MCF 10A (cell line): ENCODE data around the gene CDK19. TPM values are rescaled to one million over a fixed set of nuclear protein-coding genes. Genes with fewer than 3 reads are reported as not detected.

Experiments used
- BruUV-seq: library from RNA; stranded (reverse); fragments of 400-500 nt; replicated peaks from 2 replicates; lab custom pipeline; 2021; lab: Mats Ljungman, UMichigan
- CTCF ChIA-PET: fragments of 300-600 bp; sonication (Branson Sonifier 250); formaldehyde crosslinking; extraction: SDS; loops from one replicate; lab custom pipeline; 2021; ENCODE audit warnings: antibody characterized with exemption, inconsistent platforms; lab: Yijun Ruan, JAX
- POLR2A ChIA-PET: fragments of 300-600, 350-650 bp; sonication (Branson Sonifier 250); formaldehyde crosslinking; extraction: SDS; loops from one replicate; lab custom pipeline; 2020; ENCODE audit warnings: antibody characterized with exemption, inconsistent platforms; lab: Yijun Ruan, JAX
- DNase-seq: peaks from one replicate; pipeline ENCODE4 v3.0.0-alpha.2; 2018; ENCODE audit not compliant: unreplicated experiment
- H3K27ac Mint-ChIP-seq: one replicate; pipeline ENCODE4 v1.8.0; 2022; ENCODE audit warnings: mild to moderate bottlenecking, low read depth, mixed read lengths; ENCODE audit not compliant: unreplicated experiment
- H3K27me3 Mint-ChIP-seq: one replicate; pipeline ENCODE4 v1.8.0; 2022; ENCODE audit warnings: mixed read lengths; ENCODE audit not compliant: insufficient read depth, unreplicated experiment
- H3K36me3 Mint-ChIP-seq: one replicate; pipeline ENCODE4 v1.8.0; 2022; ENCODE audit warnings: mild to moderate bottlenecking, moderate library complexity, mixed read lengths; ENCODE audit not compliant: insufficient read depth, unreplicated experiment
- H3K4me1 Mint-ChIP-seq: one replicate; pipeline ENCODE4 v1.8.0; 2022; ENCODE audit warnings: mixed read lengths; ENCODE audit not compliant: insufficient read depth, unreplicated experiment
- H3K4me3 Mint-ChIP-seq: one replicate; pipeline ENCODE4 v1.8.0; 2022; ENCODE audit warnings: mild to moderate bottlenecking, moderate library complexity, mixed read lengths; ENCODE audit not compliant: unreplicated experiment
- H3K9me3 Mint-ChIP-seq: one replicate; pipeline ENCODE4 v1.8.0; 2022; ENCODE audit warnings: mixed read lengths; ENCODE audit not compliant: unreplicated experiment
- CTCF ChIP-seq: fragments of 200-600 bp; IDR thresholded peaks from one replicate; pipeline ENCODE4 v1.8.0; 2022; ENCODE audit warnings: antibody characterized with exemption, mild to moderate bottlenecking; ENCODE audit not compliant: unreplicated experiment
- intact Hi-C: fragments of 100-400 bp; cut with micrococcal nuclease; formaldehyde crosslinking; loops from 2 replicates; pipeline ENCODE4 v1.14.1; 2022
- total RNA-seq: library from RNA; stranded (reverse); gene quantifications from 2 replicates; pipeline ENCODE4 v1.2.3, GENCODE V29; 2022

The CDK19 gene
- total RNA-seq, 1 experiment from 2014 or later, result 10.2 TPM

GRCh38 chr6:110633731-110634213 lies 181.5 kb downstream of the CDK19 start:
- no peak for TF ChIP-seq CTCF
- Mint-ChIP-seq H3K27me3 (no peaks in the 10 kb centered on the region), H3K27ac (no peak overlapping the region), H3K9me3 (no peaks in the 10 kb centered on the region), H3K4me1 (no peaks in the 10 kb centered on the region), H3K4me3 (no peak overlapping the region), H3K36me3 (no peaks in the 10 kb centered on the region)
- POLR2A ChIA-PET, result no interaction called here
- CTCF ChIA-PET, result interaction anchor here (0.5 to 0.6 kb wide), 2 partner anchors 94 to 356 kb away, joined by 3 to 4 read pairs; no protein-coding TSS in a partner anchor
- DNase-seq, result no peak
- intact Hi-C loops, result no loop called here
- BruUV-seq, result no TSS peak

- H3K4me3 Mint-ChIP-seq, result no peak overlapping the region
- intact Hi-C loops, result no loop called here
- no peak for TF ChIP-seq CTCF
- ChIA-PET POLR2A (no interaction called here), CTCF (no interaction called here)
- no peaks in the 10 kb centered on the region for H3K36me3 Mint-ChIP-seq
- peaks cover 6% of the 10 kb centered on the region for H3K4me1 Mint-ChIP-seq
- no peak for DNase-seq
- no peaks in the 10 kb centered on the region for H3K27me3 Mint-ChIP-seq
- no TSS peak for BruUV-seq
- no peaks in the 10 kb centered on the region for H3K9me3 Mint-ChIP-seq
- H3K27ac Mint-ChIP-seq, result no peak overlapping the region
These were observed 186.1 kb downstream of the CDK19 start for GRCh38 chr6:110629153-110629552.

GRCh38 chr6:110628330-110628729 lies 186.9 kb downstream of the CDK19 start:
- DNase-seq, result peak; percentile 43
- no TSS peak for BruUV-seq
- intact Hi-C loops, result no loop called here
- no peak for TF ChIP-seq CTCF
- no peaks in the 10 kb centered on the region for H3K9me3 Mint-ChIP-seq
- H3K27me3 Mint-ChIP-seq, result no peaks in the 10 kb centered on the region
- H3K4me1 Mint-ChIP-seq, result peaks cover 6% of the 10 kb centered on the region
- POLR2A ChIA-PET, result no interaction called here
- CTCF ChIA-PET, result no interaction called here
- H3K36me3 Mint-ChIP-seq, result no peaks in the 10 kb centered on the region
- H3K4me3 Mint-ChIP-seq, result no peak overlapping the region
- no peak overlapping the region for H3K27ac Mint-ChIP-seq

GRCh38 chr6:110626442-110626841 lies 188.8 kb downstream of the CDK19 start:
- Mint-ChIP-seq H3K9me3 (no peaks in the 10 kb centered on the region), H3K36me3 (no peaks in the 10 kb centered on the region), H3K27me3 (no peaks in the 10 kb centered on the region), H3K4me3 (no peak overlapping the region), H3K4me1 (peaks cover 6% of the 10 kb centered on the region), H3K27ac (no peak overlapping the region)
- ChIA-PET POLR2A (no interaction called here), CTCF (no interaction called here)
- no TSS peak for BruUV-seq
- no peak for TF ChIP-seq CTCF
- intact Hi-C loops, result no loop called here
- no peak for DNase-seq
